HepG2 (cell line): ENCODE measurements around the gene PCNA. TPM values are rescaled to one million over a fixed set of nuclear protein-coding genes. Genes with fewer than 3 reads are reported as not detected.

Experiments
- ATF7 ChIP-seq, 2 experiments: fragments of 450-650 bp in 1 of 2; sonication (generic) in 1 of 2; formaldehyde crosslinking in 1 of 2; IDR thresholded peaks; 2 replicates each; pipeline versions ENCODE4 v1.4.0 to v1.6.1; 2016 to 2020; ENCODE audit warnings: antibody characterized with exemption in 1 of 2, mild to moderate bottlenecking in 1 of 2, missing genetic modification reagents in 1 of 2
- E2F2 ChIP-seq: sonication (generic); formaldehyde crosslinking; IDR thresholded peaks from 2 replicates; pipeline ENCODE4 v1.4.0; 2020; ENCODE audit warnings: missing genetic modification reagents, borderline replicate concordance
- ELF1 ChIP-seq: sonication (generic); formaldehyde crosslinking; IDR thresholded peaks from 2 replicates; pipeline ENCODE4 v1.4.0; 2020; ENCODE audit warnings: missing genetic modification reagents
- ETV5 ChIP-seq: IDR thresholded peaks from 2 replicates; pipeline ENCODE4 v1.6.1; 2018; ENCODE audit warnings: missing biosample characterization, missing genetic modification reagents, inconsistent platforms, borderline replicate concordance
- FUBP1 ChIP-seq: sonication (generic); formaldehyde crosslinking; IDR thresholded peaks from 2 replicates; pipeline ENCODE4 v1.5.1; 2020; ENCODE audit warnings: missing genetic modification reagents, mild to moderate bottlenecking, borderline replicate concordance
- MAFG ChIP-seq: sonication (generic); formaldehyde crosslinking; IDR thresholded peaks from 2 replicates; pipeline ENCODE4 v1.5.1; 2020; ENCODE audit warnings: mild to moderate bottlenecking, missing genetic modification reagents
- MBNL3 ChIP-seq: fragments of 250-450 bp; sonication (Bioruptor Pico); conservative IDR thresholded peaks from 2 replicates; pipeline ENCODE4 v1.8.0; 2022; ENCODE audit warnings: mild to moderate bottlenecking, inconsistent platforms
- MXD4 ChIP-seq: IDR thresholded peaks from 2 replicates; pipeline ENCODE4 v1.6.1; 2016; ENCODE audit warnings: mild to moderate bottlenecking, missing biosample characterization, missing genetic modification reagents
- NR2C2 ChIP-seq: sonication (generic); formaldehyde crosslinking; IDR thresholded peaks from 2 replicates; pipeline ENCODE4 v1.4.0; 2020; ENCODE audit warnings: missing genetic modification reagents, mild to moderate bottlenecking, moderate library complexity, borderline replicate concordance
- POGZ ChIP-seq: sonication (generic); formaldehyde crosslinking; IDR thresholded peaks from 2 replicates; pipeline ENCODE4 v1.4.0; 2020; ENCODE audit warnings: mild to moderate bottlenecking, missing genetic modification reagents
- POLR2AphosphoS5 ChIP-seq: IDR thresholded peaks from 2 replicates; pipeline ENCODE4 v1.6.1; 2012; ENCODE audit warnings: low read depth, low read length
- SOX6 ChIP-seq, 2 experiments: fragments of 450-650 bp in 1 of 2; sonication (generic) in 1 of 2; formaldehyde crosslinking in 1 of 2; IDR thresholded peaks; 2 replicates each; pipeline versions ENCODE4 v1.4.0 to v1.6.1; 2017 to 2020; ENCODE audit warnings: antibody characterized with exemption in 1 of 2, mild to moderate bottlenecking in 1 of 2, missing genetic modification reagents in 1 of 2
- ZNF101 ChIP-seq: sonication (generic); formaldehyde crosslinking; IDR thresholded peaks from 2 replicates; pipeline ENCODE4 v1.4.0; 2020; ENCODE audit warnings: mild to moderate bottlenecking, low read depth, missing genetic modification reagents, borderline replicate concordance
- ZNF225 ChIP-seq: sonication (generic); formaldehyde crosslinking; IDR thresholded peaks from 2 replicates; pipeline ENCODE4 v1.4.0; 2020; ENCODE audit warnings: mild to moderate bottlenecking, missing genetic modification reagents
- ZNF230 ChIP-seq: sonication (generic); formaldehyde crosslinking; IDR thresholded peaks from 2 replicates; pipeline ENCODE4 v1.4.0; 2020; ENCODE audit warnings: mild to moderate bottlenecking, missing genetic modification reagents
- ZNF292 ChIP-seq: sonication (generic); formaldehyde crosslinking; IDR thresholded peaks from 2 replicates; pipeline ENCODE4 v1.8.1; 2022; ENCODE audit warnings: mild to moderate bottlenecking, low read depth, missing genetic modification reagents, borderline replicate concordance
- polyA plus RNA-seq, 8 experiments: library from polyadenylated mRNA; depleted of rRNA in 3 of 8; stranded (reverse) in 7 of 8; unstranded in 1 of 8; fragments of >200 nt; fragmentation: Illumina TruSeq in 4 of 8; extraction: Trizol in 4 of 8; gene quantifications; 2 replicates each; pipeline versions ENCODE4 v1.2.1 to v1.2.3, GENCODE V29; 2011 to 2016; ENCODE audit warnings: low read depth in 4 of 8, missing spikeins in 1 of 8, mixed read lengths in 1 of 8; ENCODE audit not compliant: insufficient read depth in 1 of 8
- total RNA-seq, 5 experiments: library from RNA; depleted of rRNA; stranded (reverse); fragments of >200 nt; fragmentation: Illumina TruSeq; extraction: Trizol; gene quantifications; 2 replicates each; pipeline ENCODE4 v1.2.3, GENCODE V29; 2016; ENCODE audit warnings: low read depth in 1 of 5
- TF ChIP-seq, protein P1 (sequence below): IDR thresholded peaks from 2 replicates; pipeline ENCODE4 v1.6.1; 2016; ENCODE audit warnings: low read depth, control low read depth
- TF ChIP-seq, protein P2 (sequence below), 2 experiments: sonication (generic) in 1 of 2; formaldehyde crosslinking in 1 of 2; IDR thresholded peaks; 2 replicates each; pipeline versions ENCODE4 v1.4.0 to v1.6.1; 2018 to 2020; ENCODE audit warnings: missing genetic modification reagents in 2 of 2, borderline replicate concordance in 1 of 2, low read depth in 1 of 2, mild to moderate bottlenecking in 1 of 2, missing biosample characterization in 1 of 2
- TF ChIP-seq, protein P3 (sequence below): sonication (generic); formaldehyde crosslinking; IDR thresholded peaks from 2 replicates; pipeline ENCODE4 v1.5.0; 2020; ENCODE audit warnings: missing genetic modification reagents
- TF ChIP-seq, protein P4 (sequence below): sonication (generic); formaldehyde crosslinking; IDR thresholded peaks from 2 replicates; pipeline ENCODE4 v1.8.1; 2023; ENCODE audit warnings: mild to moderate bottlenecking, missing genetic modification reagents

Gene PCNA
- total and polyA plus RNA-seq, 2 of the 13 experiments (the other 11 are each of a cell fraction or from before 2014, with no cell fraction given), result 229 to 655 TPM

DNA sequence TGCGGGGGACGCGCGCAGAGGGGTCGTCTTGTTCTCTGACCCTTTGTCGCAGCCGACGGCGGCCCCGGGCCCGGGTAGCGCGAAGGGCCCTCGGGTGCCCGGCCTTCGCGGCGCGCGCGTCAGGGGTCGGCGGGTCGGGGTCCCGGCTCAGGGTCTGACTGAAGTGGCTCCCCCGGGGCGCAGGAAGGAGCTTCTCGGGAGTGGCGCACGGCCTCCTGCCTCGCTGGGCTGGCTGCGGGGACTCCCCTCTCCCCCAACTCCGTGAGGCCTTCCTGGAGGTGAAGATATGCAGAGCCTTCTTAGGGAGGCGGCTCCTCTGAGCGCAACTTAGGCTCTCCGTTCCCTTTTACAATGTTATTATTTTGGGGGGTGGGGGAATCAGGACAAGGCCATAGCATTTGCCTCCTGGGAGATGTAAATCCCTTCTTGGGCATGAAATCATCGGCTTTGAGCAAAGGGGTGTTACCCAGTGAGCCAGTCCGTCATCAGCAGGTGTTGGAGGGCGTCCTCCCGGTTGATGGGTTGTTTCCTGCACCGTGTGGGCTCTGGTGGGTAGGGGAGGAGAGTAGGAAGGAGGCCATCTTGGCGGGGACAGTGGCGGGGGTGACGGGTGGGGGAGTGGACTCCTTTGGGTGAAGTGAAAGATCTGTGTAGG is 7.6 kb upstream of the PCNA start (continued):
- TF ChIP-seq, protein P1, sequence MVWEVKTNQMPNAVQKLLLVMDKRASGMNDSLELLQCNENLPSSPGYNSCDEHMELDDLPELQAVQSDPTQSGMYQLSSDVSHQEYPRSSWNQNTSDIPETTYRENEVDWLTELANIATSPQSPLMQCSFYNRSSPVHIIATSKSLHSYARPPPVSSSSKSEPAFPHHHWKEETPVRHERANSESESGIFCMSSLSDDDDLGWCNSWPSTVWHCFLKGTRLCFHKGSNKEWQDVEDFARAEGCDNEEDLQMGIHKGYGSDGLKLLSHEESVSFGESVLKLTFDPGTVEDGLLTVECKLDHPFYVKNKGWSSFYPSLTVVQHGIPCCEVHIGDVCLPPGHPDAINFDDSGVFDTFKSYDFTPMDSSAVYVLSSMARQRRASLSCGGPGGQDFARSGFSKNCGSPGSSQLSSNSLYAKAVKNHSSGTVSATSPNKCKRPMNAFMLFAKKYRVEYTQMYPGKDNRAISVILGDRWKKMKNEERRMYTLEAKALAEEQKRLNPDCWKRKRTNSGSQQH (CRISPR knock-in tag), result no peak
- TF ChIP-seq FUBP1 (CRISPR knock-in tag) (no peak), E2F2 (CRISPR knock-in tag) (no peak), ZNF292 (CRISPR knock-in tag) (no peak), ZNF230 (CRISPR knock-in tag) (no peak), NR2C2 (CRISPR knock-in tag) (no peak), POLR2AphosphoS5 (peak; percentile 27; the same call in 1 of the 2 replicates), MBNL3 (no peak), SOX6 (IDR thresholded peaks at IDR 0.05) (no peak), SOX6 (CRISPR knock-in tag; IDR thresholded peaks at IDR 0.05) (no peak; the same call in 1 of the 2 replicates), ATF7 (IDR thresholded peaks at IDR 0.05) (no peak), ATF7 (CRISPR knock-in tag; IDR thresholded peaks at IDR 0.05) (0 out of 2 replicates have a peak, but pooled peaks have one; percentile 3), ZNF225 (no peak; the same call in 1 of the 2 replicates), MAFG (CRISPR knock-in tag) (peak; percentile 37; the same call in 1 of the 2 replicates), POGZ (CRISPR knock-in tag) (no peak; the same call in 1 of the 2 replicates), ZNF101 (CRISPR knock-in tag) (no peak), MXD4 (CRISPR knock-in tag) (no peak), ELF1 (CRISPR knock-in tag) (no peak), ETV5 (peak; percentile 7; the same call in 1 of the 2 replicates)
- TF ChIP-seq, protein P2, sequence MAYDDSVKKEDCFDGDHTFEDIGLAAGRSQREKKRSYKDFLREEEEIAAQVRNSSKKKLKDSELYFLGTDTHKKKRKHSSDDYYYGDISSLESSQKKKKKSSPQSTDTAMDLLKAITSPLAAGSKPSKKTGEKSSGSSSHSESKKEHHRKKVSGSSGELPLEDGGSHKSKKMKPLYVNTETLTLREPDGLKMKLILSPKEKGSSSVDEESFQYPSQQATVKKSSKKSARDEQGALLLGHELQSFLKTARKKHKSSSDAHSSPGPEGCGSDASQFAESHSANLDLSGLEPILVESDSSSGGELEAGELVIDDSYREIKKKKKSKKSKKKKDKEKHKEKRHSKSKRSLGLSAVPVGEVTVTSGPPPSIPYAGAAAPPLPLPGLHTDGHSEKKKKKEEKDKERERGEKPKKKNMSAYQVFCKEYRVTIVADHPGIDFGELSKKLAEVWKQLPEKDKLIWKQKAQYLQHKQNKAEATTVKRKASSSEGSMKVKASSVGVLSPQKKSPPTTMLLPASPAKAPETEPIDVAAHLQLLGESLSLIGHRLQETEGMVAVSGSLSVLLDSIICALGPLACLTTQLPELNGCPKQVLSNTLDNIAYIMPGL (CRISPR knock-in tag; IDR thresholded peaks at IDR 0.05; ENCODE audit: borderline replicate concordance in 1 of 2, low read depth in 1 of 2), result peak in 1 of 2 experiments; percentile 17; a peak in 1 of 4 replicates
- TF ChIP-seq, protein P3, sequence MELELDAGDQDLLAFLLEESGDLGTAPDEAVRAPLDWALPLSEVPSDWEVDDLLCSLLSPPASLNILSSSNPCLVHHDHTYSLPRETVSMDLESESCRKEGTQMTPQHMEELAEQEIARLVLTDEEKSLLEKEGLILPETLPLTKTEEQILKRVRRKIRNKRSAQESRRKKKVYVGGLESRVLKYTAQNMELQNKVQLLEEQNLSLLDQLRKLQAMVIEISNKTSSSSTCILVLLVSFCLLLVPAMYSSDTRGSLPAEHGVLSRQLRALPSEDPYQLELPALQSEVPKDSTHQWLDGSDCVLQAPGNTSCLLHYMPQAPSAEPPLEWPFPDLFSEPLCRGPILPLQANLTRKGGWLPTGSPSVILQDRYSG (CRISPR knock-in tag), result no peak
- TF ChIP-seq, protein P4, sequence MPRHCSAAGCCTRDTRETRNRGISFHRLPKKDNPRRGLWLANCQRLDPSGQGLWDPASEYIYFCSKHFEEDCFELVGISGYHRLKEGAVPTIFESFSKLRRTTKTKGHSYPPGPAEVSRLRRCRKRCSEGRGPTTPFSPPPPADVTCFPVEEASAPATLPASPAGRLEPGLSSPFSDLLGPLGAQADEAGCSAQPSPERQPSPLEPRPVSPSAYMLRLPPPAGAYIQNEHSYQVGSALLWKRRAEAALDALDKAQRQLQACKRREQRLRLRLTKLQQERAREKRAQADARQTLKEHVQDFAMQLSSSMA, result 0 out of 2 replicates have a peak, but pooled peaks have one; percentile 48
